Measurements from ENCODE around the gene GHRL.

DNA sequence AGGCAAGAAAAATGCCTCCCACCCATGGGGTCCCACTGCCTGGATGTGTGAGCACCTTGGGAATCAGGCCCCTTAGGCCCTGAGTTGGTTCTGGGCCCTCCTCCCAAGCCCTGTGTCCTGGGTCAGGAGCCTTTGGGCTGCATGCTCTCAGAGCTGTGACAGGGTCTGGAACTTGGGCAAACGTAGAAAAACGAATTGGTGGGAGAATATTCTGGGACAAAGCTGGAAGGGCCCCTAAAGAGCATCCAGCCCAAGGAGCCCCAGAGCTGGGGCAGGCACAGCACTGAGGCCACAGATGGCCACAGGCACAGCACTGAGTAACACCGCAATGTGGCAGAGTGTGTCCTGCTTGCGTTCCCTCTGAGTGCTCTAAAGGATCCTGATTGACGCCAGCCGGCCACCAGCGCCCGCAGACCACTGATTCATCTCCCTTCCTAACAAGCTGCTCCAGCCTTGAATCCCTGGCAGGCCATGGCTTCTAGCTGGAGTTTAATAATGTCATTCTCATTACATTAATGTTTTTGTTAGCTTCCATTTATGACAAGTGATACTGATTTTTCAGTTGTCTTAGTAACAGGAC lies 46.7 kb upstream of the GHRL start:
- TF ChIP-seq, protein P1, sequence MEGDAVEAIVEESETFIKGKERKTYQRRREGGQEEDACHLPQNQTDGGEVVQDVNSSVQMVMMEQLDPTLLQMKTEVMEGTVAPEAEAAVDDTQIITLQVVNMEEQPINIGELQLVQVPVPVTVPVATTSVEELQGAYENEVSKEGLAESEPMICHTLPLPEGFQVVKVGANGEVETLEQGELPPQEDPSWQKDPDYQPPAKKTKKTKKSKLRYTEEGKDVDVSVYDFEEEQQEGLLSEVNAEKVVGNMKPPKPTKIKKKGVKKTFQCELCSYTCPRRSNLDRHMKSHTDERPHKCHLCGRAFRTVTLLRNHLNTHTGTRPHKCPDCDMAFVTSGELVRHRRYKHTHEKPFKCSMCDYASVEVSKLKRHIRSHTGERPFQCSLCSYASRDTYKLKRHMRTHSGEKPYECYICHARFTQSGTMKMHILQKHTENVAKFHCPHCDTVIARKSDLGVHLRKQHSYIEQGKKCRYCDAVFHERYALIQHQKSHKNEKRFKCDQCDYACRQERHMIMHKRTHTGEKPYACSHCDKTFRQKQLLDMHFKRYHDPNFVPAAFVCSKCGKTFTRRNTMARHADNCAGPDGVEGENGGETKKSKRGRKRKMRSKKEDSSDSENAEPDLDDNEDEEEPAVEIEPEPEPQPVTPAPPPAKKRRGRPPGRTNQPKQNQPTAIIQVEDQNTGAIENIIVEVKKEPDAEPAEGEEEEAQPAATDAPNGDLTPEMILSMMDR (IDR thresholded peaks at IDR 0.05), result no peak
- TF ChIP-seq POLR2A (IDR thresholded peaks at IDR 0.05), result no peak

Data from body of pancreas (tissue), 4 donors.